HG02678 (cell line): Measurements from ENCODE around the gene OR2A5.
"Not testable (repeated sequence)": the region's sequence is repeated elsewhere in the genome, so short reads cannot be mapped to it uniquely, and the experiment has no call there.

Experiments used
- ATAC-seq: cut with Tn5 transposase; IDR thresholded peaks from one replicate; pipeline ENCODE4 v1.9.1; 2021; ENCODE audit warnings: mild to moderate bottlenecking, moderate library complexity; ENCODE audit not compliant: unreplicated experiment

The OR2A5 gene

DNA sequence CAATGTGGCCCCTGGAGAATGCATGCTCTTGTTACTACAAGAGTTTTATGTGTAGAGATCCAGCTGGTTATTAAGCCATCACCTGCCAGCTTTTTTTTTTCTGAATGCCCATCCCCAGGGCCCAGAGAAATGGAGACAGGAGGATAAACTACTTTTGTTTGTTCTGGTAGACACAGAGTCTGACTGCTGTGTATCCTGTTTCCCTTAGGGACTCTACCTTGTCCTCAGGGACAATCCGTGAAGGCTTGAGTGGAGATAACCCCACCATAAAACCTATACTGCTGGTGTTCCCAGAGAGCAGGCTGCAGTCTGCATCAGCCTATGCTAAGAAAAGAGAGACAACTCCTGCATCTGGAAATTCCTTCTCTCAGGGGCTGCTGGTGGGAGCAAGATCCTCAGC is at the start of gene OR2A5:
Gene OR2A5, plus strand, starts transcription at position 301 of the 400 bp plus-strand sequence. CDS start 1,454 bp downstream, outside the sequence.
- ATAC-seq: no peak

DNA sequence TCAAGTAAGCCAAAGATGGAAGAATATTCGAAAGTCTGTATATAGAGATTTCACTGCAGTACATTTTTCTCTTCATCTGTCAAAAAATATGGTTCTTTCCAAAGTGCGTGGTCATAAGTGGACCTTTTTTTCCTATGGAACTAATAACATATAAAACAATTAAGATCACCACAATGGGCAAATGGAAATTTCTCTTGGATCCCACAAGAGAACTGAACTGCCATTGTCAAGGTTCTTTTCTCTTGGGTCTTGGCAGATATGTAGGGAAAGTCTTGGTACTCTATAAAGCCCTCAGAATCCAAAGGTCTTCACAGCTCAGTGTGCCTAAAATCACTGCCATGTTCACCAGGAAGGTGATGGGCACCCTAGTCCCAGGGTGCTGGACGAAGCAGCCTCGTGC is 48.7 kb upstream of the OR2A5 start, which contains the start of gene OR6B1:
Gene OR6B1, plus strand, starts transcription at position 301 of the 400 bp plus-strand sequence. CDS start 3,677 bp downstream, outside the sequence.
- no peak for ATAC-seq

GRCh38 chr7:144001543-144001942 is 47.2 kb upstream of the OR2A5 start:
- no peak for ATAC-seq

- no peak for ATAC-seq
Measured at GRCh38 chr7:144004703-144005102, 44.0 kb upstream of the OR2A5 start.

- no peak for ATAC-seq
Measured at GRCh38 chr7:144006029-144006691, 42.6 kb upstream of the OR2A5 start.

DNA sequence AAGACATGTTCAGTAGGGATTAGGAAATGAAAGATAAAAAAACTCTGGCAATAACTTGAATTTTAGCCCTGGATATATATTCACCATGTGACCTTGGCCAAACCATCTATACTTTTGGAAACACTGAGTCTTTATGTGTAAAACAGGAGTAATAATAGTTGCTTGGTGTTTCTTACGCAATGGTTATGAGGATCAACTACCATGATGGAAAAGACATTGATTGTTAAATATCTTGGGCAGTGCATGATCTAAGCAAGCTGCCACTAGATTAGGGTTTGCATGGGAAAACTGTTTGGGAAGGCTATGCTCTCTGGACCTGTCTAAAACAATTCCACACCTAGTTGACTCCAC is 42.1 kb upstream of the OR2A5 start:
- ATAC-seq: no peak

DNA sequence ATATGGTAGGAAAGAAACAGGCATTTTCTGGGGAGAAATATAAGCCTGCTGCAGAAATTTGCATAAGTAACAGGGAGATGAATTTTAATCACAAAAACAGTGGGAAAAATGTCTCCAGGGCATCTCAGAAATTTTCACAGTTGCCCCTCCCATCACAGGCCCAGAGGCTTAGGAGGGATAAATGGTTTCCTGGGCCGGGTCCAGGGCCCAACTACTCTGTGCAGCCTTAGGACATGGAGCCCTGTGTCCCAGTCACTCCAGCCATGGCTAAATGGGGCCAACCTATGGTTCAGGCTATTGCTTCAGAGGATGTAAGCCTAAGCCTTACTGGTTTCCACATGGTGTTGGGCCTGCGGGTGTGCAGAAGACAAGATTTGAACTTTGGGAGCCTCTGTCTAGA is 39.4 kb upstream of the OR2A5 start:
- ATAC-seq: no peak

GRCh38 chr7:144010061-144010460 is 38.7 kb upstream of the OR2A5 start:
- ATAC-seq: not testable (repeated sequence)

GRCh38 chr7:144010821-144011220 is 37.9 kb upstream of the OR2A5 start:
- ATAC-seq: not testable (repeated sequence)

- ATAC-seq: no peak
Measured at GRCh38 chr7:144011458-144012230, 37.1 kb upstream of the OR2A5 start.

DNA sequence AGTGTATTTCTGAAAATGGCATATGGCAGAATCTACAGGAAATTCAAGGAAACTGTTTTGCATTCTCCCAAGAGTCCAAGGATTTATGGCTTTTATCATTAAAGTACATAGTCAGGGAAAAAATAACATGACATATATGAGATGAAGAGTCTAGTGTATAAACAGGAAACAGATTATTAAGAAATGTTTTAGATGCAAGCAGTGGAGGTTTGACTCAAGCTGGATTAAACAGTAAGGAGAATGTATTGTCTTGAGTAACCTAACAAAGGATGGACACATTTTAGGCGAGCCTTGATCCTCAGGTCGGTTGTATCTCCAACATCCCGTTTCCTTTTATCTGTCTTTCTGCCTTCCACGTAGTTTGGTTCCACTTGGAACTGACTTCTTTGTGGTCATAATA is 30.7 kb upstream of the OR2A5 start:
- ATAC-seq: no peak

DNA sequence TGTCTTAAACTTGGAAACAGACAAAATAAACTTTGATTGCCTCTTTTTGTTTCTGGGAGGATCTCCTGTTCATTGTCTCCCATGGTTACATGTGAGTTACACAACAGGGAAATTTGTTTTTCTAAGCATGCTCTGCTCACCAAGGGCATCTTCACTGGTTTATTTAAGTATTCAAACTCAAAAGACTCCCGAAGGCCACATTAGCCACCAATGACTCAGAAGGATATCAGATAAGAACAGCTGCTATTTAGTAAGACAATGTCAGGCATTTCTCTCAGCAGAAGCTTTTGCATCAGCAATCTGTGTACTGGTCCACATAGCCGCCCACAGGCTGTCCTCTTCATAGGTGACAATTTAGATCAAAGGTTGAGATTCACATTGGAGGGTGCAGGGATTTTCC is 29.3 kb upstream of the OR2A5 start:
- ATAC-seq: no peak

- no peak for ATAC-seq
Measured at GRCh38 chr7:144020340-144020739, 28.4 kb upstream of the OR2A5 start.

GRCh38 chr7:144022169-144022568 is 26.6 kb upstream of the OR2A5 start:
- ATAC-seq: no peak

DNA sequence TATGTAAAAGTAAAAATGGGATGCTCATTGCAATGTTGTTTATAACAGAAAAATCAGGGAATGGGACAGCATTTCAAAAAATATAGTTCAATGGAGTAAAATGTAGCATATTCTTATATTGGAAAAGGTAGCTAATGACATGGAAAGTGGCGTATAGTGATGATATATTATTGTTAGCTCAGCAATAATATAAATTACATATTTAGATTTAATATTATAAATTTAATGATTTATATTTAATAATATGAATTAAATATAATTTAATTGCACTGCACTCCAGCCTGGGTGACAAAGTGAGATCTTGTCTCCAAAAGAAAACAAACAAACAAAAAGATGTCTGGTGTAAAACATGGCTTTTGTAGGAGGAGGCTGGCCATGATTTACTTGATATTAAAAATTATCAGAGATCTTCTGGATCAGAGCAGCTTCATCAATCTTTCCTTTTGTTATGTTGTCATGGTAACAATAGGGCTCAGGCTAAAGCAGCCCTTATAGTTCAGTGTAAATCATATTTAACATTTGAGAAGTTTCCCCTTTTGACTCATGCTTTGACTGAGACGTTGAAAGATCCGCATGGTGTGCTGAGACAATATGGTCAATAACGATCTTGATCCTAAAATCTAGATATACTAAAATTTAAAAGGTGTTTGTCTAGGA is 25.4 kb upstream of the OR2A5 start:
- ATAC-seq: no peak

DNA sequence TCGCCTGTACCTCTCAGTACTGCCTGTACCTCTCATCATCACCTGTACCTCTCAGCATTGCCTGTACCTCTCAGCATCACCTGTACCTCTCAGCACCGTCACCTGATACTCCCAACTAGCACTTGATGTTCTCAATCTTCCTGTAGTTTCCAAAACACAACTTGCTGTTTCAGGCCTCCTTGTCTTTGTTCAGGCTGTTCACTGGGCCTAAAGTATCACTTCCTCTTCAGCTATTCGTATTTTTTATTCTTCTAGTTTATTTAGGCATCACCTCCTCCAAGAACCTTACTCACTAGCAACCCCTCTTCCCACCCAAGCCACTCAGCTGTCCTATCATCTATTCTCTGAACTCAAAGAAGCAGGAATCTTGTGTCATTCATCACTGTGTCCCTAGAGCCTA is 24.5 kb upstream of the OR2A5 start:
- no peak for ATAC-seq

- no peak for ATAC-seq
Measured at GRCh38 chr7:144026203-144026883, 22.4 kb upstream of the OR2A5 start.

GRCh38 chr7:144027070-144027469 is 21.7 kb upstream of the OR2A5 start:
- no peak for ATAC-seq

- ATAC-seq: no peak
Measured at GRCh38 chr7:144027974-144028373, 20.8 kb upstream of the OR2A5 start.

DNA sequence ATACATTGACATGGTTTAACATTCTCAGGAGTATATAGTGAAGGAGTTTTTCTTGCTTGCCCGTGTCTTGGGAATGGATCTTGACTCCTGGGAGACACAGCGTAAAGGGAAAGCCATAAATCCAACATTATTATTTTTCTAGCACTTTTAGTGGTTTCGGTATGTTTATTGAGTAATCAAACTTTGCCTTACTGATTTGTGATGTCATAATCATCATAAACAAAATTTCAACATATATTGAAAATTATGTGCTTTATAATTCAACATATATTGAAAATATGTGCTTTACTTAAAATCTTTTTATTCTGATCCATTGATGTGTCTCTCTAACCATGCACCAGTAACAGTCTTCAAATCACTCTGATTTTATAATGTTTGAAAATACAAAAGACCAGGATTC is 20.2 kb upstream of the OR2A5 start:
- ATAC-seq: no peak

DNA sequence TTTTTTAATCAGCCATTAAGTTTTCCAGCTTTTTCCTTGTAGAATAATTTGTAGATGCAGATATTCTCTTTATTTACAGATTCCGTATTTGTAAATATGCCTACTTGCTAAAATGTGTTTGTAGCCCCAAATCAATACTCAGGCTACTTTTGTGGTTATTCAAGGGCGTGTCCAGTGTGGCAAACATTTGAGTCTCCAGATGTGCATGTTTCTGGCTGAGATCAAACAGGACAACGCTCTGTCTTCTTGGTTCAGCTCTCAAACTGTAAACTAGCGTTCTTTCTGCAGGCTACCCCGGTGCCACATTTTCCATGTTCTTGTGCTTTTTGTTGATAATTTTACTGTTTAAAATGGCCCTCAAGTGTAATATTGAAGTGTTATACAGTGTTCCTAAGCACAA is 16.2 kb upstream of the OR2A5 start:
- ATAC-seq: no peak
